Activated T-helper 1 cell treated with Interleukin-2 at 50 U/mL for 16 hours (primary cell): Measurements from ENCODE around the gene SEMA6D.

Experiments
- DNase-seq: peaks from one replicate; pipeline ENCODE4 v3.0.0-alpha.2; 2020; ENCODE audit warnings: low read depth

Gene SEMA6D

DNA sequence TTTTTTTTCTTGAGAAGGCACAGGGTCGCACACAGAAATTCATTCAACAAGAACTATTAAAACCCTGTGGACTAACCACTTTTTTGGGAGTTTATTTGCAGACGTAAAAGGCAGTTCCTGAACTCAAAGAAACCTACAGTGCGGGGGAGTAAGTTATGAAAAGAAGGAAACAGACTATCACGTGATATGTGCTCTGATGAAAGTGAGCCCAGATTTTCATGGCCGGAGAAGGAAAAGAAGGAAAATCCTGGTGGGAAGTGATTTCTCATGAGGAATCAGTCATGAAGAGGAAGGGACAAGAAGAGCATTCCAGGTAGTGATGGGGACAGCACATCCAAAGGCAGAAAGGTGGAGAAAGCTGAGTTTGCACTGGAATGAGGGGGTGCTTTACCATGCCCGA is 26.1 kb downstream of the SEMA6D start:
- no peak for DNase-seq

DNA sequence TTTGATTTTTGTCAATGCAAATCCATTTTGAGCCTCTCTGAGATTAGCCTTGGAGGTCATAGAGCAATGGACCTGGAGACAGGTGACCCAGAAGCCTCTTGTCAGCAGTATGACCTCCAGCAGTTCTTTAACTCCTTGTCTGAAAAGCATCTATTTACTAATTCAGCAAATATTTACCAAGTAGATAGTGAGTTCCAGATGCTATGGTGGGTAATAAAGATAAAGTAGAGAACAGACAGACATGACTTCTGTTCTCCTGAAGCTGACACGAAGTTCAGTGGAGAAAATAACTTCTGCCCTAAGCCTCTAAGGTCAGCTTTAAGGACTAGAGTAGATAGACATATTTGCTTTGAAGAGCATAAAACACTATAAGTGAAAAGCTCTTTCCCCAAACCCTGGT is 26.6 kb downstream of the SEMA6D start:
- DNase-seq, result no peak

DNA sequence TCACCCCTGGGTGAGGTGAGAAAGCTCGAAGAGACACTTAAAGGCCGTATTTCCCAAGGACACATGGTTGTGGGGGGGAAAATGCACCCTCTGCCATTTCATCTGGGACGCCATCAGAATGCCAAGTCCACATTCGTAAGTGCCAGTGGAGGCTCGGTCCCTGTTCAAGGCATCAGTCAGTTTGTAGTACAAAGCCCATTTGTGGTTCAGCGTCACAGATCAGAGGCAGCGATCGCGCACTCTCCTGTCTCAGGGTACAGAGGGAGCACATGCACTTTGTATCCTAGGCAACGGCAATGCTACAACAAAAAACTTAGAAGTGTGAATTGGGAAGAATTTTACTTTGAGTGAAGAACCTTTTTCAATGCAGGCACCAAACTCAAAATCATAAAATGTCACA is 27.2 kb downstream of the SEMA6D start:
- DNase-seq, result no peak

DNA sequence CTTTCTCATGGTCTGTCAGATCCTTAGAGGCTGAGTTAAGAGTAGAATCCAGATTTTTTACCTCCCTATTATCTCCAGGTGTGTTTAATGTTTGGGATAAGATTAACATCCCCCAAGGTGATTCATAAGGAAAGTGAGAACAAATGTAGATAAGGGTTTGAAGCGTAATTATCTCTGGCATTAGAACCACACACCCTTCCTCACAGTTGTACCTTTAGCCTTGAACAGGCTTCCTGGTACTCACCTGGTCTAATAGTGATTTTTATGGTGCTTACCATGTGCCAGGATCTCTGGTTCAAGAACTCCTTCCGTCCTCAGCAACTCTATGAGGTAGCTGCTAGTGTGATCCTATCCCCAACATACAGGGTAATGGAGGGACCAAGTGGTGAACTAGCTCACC is 27.7 kb downstream of the SEMA6D start:
- DNase-seq, result no peak

DNA sequence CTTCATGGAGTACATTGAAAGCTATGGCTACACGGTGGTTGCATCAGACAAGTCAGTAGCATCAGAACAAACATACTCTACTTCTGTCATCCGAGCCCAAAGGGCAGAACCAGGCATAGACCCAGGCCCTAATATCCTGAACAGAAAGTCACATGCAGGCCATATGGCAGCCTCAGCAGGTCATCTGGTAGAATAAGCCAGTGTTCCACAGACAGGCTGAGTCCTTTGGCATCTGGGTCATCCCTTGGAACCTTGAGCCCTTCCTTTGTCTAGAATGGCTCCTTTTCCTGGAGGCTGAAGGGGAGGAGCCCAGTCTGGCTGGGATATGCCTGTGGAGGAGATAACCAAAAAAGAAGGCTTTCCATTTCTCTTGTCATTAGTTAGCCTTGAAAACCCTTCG is 29.2 kb downstream of the SEMA6D start:
- DNase-seq, result no peak

DNA sequence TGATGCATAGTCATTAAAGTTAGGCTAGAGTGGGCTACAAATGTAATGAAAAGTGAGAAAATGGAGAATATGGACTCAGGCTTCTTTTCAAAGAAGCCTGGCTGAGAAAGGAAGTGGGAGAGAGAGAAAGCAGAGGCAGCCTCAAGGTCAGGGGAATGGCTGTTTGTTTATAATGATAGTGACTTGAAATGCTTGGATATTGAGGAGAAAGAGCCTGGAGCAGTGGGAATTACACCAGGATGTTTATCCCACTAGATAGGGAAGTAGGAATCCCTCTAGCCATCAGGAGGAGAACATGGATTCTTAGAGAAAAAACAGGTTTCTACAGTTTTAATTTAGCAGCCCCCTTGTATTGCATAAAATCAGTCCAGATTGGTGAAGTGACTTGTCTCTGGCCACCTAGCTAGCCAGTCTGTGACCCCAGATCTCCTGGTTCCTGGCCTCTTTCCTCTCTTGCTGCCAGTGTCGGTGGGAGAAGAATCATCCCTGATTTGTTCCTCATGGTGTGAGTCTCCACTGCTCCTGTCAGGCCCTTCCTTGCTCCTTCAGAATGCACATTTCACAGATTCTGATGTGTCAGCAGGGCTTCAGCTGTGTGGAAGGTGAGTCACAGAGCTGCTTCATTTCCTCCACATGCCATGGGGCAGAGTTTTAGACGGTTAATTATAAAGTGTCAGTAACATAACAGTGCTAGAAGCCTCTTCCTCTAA is 32.9 kb downstream of the SEMA6D start:
- no peak for DNase-seq

DNA sequence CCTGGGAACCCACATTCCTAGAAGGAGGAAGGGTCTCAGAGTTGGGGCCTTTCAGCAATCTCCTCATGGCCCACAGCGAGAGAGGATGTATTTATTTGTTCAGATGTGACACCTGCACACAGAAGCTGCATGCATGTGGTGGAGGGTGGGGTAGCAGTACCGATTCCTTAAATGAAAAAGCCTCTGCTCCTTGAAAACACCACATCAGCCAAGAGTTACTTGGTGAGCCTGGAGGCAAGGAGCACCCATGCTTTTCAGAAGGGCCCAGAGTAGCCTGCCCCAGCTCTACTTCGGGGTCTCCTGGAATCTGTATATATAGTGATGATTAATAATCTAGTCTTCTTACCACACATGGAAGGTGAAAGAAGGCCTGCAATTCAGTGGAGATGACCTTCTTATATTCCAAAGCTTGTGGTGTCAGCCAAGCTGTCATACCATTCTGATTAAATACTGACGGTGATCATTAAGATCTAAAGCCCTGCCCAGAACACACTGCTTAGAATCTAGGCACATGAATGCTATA is 33.5 kb downstream of the SEMA6D start:
- DNase-seq, result no peak

DNA sequence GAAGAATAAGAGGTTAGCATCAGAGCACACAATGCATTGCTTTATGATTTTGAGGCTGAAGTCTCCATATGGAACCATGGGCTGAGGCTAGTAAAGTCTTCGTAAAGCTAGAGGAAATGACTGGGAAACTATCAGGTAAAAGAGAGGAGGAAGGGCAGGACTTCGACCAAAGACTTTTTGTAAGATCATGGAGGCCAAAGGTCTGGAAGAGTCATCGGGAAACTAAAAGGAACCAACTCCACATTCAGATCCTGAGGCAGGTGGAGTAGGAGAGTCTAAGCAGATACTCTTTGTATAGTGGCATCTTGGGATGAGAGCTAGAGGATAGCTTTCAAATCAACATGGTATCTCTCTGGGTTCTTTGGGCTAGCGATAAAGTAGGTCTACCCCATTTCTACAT is 36.3 kb downstream of the SEMA6D start:
- no peak for DNase-seq

DNA sequence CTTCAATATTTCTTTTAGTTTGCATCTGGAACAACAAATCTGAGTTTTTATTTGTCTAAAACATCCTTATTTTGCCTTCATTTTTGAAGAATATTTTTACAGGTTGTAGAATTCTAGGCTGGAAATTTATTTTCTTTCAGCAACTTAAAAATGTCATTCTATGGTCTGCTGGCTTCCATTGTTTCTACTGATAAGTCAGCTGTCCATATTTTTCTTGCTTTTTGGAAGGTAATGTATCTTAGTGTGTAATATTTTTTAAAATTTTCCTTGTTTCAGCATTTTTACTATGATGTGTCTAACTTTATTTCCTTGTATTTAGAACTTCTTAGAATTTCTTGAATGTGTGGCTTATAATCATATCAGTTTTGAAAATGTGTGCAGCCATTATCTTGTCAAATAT is 37.0 kb downstream of the SEMA6D start:
- no peak for DNase-seq

DNA sequence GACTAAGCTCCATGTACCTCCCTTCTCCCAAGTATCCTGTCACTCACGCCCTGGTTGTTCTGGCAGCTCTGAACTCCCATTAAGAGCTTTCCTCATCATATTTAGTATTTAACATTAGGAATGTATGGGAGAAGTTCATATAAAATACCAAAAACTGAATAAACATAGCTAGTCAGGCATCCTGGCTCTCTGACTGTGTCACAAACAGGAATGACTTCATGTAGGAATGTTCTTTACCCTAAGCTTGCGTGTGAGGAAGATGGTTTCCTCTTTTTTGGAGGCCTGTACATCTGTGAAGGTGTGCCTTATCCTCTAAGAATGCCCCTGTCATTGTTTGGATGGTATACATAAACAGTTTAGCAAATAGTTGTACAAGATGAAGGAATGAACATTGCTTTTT is 38.6 kb downstream of the SEMA6D start:
- DNase-seq, result no peak

DNA sequence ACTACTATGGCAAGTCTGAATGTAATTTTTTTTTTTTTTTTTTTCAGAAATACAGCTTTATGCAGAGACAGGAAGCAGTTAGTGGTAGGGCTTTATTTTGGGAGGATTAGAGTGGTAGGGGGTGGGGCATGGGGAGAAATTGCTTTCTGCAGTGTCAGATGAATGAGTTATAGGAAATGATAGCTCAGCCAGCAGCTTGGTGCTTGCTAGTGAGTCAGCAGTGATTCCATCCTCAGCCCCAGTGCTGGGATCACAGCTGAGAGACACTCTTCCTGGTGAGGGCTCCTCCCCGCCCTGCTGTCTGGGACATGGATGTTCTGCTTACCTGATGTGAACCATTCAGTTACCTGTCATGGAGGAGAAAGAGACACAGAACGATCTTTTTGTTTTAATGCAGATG is 39.6 kb downstream of the SEMA6D start:
- DNase-seq, result no peak

DNA sequence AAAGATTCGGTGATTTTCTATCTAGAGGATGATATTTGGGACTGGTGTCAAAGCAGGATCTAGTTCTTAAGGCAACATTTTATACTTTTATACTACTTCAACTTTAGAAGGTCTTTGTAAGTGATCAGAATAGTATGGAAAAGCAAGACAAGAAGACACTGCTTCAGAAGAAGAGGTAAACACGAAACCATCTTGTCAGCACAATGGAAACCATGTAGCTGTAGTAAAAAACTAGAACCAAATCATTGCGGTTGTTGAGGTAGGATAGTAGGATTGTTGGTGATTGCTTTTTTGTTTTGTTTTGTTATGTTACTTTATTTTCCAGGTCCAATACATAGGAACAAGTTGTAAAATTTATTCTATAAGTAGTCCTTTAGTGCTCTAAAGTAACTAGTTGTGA is 40.0 kb downstream of the SEMA6D start:
- no peak for DNase-seq

DNA sequence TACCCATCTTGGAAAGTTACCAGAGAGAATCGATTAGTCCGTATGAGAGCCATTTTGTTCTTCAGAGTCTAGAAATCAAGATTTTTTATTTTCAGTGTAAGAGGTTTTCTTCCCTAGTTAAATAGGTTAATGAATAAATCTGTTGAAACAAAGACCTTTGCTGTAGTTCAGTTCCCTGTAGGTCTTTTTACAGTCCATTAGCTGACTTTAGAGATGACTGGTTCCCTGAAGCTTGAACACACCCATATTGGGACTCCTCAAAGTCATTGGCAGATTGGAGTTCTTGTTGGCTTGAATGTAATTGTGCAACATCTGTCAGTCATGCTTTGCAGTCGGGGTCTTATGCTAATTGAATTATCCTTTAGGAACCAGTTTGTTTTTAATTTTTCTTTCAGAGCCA is 45.3 kb downstream of the SEMA6D start:
- DNase-seq, result no peak

DNA sequence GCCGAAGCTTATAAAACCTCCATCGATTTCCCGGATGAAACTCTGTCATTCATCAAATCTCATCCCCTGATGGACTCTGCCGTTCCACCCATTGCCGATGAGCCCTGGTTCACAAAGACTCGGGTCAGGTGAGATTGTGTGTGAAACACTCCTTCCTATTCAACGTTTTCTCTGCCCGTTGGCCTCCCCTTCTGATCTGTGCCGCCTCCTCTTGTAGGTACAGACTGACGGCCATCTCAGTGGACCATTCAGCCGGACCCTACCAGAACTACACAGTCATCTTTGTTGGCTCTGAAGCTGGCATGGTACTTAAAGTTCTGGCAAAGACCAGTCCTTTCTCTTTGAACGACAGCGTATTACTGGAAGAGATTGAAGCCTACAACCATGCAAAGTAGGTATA is 47.4 kb downstream of the SEMA6D start:
- no peak for DNase-seq

DNA sequence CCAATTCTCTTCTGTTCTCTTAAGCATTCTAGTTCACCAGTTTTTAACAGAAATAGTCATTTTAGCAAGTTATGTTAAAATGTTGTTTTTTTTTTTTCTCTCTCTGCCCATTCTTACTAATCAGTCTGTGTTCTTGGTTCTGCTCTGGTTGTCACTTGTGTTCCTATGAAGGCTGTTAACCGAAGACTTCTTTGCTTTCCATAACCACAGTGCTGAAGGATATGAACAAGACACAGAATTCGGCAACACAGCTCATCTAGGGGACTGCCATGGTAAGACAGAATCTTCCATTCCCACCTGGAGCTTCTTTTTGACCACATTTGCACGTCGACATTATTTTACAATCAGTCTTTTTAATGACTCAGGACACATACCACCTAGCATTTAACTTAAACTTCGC is 49.1 kb downstream of the SEMA6D start:
- no peak for DNase-seq

DNA sequence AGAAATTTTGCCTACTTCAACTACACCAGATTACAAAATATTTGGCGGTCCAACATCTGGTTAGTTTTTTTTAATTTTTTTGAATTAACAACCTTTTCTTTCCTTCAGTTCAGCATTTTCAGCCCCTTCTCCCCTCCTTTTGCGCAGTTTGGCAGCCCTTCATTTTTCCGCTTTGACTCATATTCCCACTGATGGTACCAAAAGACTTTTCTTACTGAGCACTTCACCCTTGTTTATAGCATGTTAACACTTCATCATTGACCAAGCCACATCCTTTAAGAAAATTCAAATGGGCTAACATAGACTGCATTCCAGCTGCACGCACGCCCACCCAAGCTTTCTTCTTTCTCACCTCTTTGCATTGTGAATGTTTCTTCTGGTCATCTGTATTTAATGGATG is 49.7 kb downstream of the SEMA6D start:
- DNase-seq, result no peak

DNA sequence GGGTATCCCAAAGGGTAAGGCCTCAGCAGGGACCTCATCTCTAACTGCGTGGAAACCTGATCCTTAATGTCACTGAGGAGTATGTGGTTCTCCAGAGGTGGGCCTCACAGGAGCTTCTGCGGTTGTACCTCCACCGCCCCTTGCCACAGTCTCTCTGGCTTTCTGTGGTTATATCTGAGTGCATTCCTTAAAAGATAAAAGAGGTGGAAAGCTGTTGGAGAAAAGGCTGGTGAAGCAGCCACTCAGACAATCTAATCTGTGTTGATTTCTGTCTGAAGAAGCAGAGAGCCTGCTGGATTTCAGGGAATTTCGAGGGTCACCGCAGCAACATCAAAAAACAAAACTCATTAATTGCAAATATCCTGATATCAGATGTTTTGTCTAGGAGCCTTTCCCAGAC is 51.4 kb downstream of the SEMA6D start:
- no peak for DNase-seq

DNA sequence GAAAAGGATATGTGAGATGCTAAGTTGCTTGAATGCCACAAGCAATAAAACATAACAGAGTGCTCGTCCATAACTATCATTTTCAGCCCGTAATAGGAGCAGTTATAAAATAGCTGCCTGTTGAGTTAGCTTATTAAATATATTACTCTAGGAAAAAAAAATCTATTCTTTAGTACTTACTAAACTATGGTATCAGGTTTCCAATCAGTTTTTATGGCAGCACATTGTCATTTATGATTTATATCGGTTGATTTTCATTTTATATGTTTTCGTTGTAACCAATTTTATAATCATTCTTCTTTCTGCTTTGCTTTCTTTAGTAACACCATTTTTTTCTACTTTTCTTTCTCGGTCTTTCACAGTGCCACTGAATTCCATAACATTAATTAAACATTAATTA is 51.9 kb downstream of the SEMA6D start:
- DNase-seq, result no peak

DNA sequence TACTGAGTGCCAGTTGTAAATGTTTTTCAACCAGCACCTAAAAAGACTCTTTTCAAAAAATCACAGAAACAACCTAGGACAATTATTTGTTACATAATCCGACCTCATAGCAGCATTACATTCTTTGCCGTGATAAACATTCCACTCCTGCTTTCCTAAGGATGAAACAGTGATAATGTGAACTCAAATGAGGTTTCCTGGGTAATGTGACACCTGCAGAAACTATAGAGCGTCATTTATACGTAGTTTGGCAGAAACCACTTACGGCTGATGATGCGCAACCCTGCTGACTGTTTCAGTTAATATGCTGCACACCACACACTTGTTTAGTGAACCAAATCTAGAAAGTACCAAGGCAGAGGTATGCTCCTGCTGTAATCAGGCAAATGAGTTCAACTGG is 55.8 kb downstream of the SEMA6D start:
- no peak for DNase-seq

DNA sequence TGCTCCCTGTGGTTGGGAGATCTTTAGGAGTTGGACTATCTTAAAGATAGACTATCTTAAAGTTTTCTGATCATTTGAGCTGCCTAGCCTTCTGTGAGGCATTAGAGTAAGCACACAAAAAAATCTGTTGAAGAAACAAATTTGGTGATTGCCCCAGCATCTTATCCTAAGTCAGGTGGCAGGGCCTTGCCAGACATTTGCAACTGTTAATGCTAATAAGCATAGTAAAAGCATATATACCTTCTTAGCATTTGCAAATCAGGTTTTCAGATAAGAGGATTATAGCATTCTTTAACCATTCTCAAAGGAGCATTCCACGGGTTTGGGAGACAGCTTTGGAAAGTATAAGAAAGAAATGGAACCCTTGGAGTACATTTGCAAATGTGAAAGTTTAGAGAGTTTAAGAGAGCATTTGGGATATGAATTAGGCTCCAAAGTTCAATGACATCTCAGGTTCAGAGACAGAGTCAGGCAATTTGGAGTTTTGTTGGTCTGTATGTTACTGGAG is 61.0 kb downstream of the SEMA6D start:
- DNase-seq, result no peak

DNA sequence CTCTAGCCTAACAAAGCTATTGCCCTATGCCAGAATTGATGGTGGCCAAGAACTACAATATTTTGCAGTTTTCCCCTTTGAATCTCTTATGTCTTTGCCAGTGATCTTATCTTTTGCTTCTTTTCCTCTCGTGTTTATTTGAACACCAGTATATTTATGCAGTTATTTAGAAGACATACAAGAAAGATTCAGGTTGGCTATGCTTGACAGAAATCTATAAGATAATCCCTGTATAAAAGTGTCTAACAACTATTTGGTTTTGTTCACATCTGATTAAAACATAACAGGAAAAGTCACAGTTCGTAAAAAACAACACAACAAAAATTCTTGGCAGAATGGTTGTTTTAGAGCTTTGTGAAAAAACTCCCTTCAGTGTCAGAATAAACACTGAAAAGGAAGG is 63.7 kb downstream of the SEMA6D start:
- no peak for DNase-seq

DNA sequence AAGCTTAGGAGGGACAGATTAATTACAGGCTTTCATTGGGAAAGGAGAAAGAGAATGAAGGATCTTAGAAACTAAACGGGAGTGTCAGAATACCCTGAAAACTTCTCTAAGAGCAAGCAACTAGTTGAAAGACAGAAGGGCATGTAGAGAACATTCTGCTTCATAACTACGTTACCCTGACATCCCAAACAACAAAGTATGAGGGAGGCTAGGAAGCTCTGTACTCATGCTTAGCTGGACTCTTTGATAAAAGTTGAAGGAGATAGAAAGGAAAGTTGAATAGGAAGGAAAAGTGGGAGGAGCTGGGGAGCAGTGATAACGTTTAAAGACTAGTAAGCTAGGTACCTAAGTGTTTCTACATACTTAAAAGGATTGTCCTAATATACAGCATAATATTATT is 64.2 kb downstream of the SEMA6D start:
- DNase-seq, result no peak

DNA sequence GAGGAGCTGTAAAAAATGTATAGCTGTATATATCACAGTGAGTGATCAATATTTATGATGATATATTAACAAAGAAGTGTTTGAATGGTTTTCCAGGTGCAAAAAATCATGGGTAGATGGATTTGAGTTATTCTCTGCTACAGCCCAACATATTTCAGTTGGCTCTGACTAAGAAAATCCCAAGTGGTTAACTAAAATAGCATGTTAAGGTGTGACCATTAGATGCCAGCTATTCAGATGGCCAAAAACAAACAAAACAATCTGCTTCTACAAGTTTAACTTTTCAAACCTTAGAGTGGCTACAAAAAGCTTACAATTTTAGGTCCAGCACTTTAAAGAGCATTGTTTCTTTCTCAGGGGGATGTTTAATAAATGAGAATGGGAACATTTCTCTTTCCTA is 67.5 kb downstream of the SEMA6D start:
- DNase-seq, result no peak

DNA sequence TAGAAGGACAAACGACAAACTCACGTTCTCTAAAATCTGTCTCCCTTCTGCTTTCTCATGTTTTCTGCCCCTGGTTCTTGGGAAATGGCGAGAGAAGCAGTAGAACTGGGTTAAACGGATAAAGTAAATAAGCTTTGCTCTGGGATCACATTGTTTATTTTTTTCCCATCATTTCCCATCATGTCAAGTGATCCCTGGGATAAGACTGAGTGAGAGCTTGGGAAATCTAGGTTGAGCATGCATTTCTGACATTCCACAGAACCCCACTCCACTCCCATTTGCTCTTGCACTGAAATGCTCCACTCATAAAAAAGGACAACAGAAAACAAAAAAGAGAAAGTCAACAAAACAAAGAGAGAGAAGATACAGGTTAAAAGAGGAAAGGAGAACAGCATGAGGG is 69.1 kb downstream of the SEMA6D start:
- DNase-seq, result no peak
